Activated T-cell treated with anti-CD3 and anti-CD28 coated beads for 48 hours (primary cell): ENCODE results near the gene ZNRF1.
A peak's percentile ranks its signal among the peaks of the same experiment; 100 is the strongest.
"Not testable (repeated sequence)": the region's sequence is repeated elsewhere in the genome, so short reads cannot be mapped to it uniquely, and the experiment has no call there.

Experiments
- DNase-seq: peaks from one replicate; pipeline ENCODE4 v3.0.0-alpha.2; 2020; ENCODE audit warnings: low read depth

The ZNRF1 gene

GRCh38 chr16:75114946-75115825 lies 116.4 kb downstream of the ZNRF1 start:
- no peak for DNase-seq

GRCh38 chr16:75116081-75116910 lies 117.5 kb downstream of the ZNRF1 start, which contains the start of gene LDHD:
LDHD (minus strand) TSS chr16:75116780; CDS start chr16:75116720, 60 bp downstream.
- no peak for DNase-seq

GRCh38 chr16:75116911-75117245 lies 118.1 kb downstream of the ZNRF1 start:
- no peak for DNase-seq

GRCh38 chr16:75118943-75119539 lies 120.2 kb downstream of the ZNRF1 start:
- no peak for DNase-seq

GRCh38 chr16:75120253-75120652 lies 121.4 kb downstream of the ZNRF1 start:
- DNase-seq, result no peak

GRCh38 chr16:75121949-75122568 lies 123.2 kb downstream of the ZNRF1 start:
- DNase-seq, result no peak

- DNase-seq, result no peak
Observed at GRCh38 chr16:75122609-75123008, 123.8 kb downstream of the ZNRF1 start.

GRCh38 chr16:75127713-75128415 lies 129.0 kb downstream of the ZNRF1 start:
- no peak for DNase-seq

- not testable (repeated sequence) for DNase-seq
Observed at GRCh38 chr16:75129421-75130149, 130.8 kb downstream of the ZNRF1 start.

- DNase-seq, result no peak
Observed at GRCh38 chr16:75130150-75130771, 131.4 kb downstream of the ZNRF1 start.

- DNase-seq, result no peak
Observed at GRCh38 chr16:75131081-75131480, 132.3 kb downstream of the ZNRF1 start.

GRCh38 chr16:75138233-75138632 lies 139.4 kb downstream of the ZNRF1 start:
- DNase-seq, result no peak

- DNase-seq, result no peak
Observed at GRCh38 chr16:75138636-75139035, 139.8 kb downstream of the ZNRF1 start.

- DNase-seq, result no peak
Observed at GRCh38 chr16:75139498-75139897, 140.7 kb downstream of the ZNRF1 start.

GRCh38 chr16:75143941-75144340 lies 145.1 kb downstream of the ZNRF1 start:
- DNase-seq, result no peak

GRCh38 chr16:75147968-75148310 lies 149.1 kb downstream of the ZNRF1 start:
- no peak for DNase-seq

- peak; percentile 92 for DNase-seq
Observed at GRCh38 chr16:75148311-75149195, 149.7 kb downstream of the ZNRF1 start, which contains the start of gene ZFP1. ZFP1 (plus strand) TSS chr16:75148524; CDS start chr16:75152952, 4,428 bp downstream.

- DNase-seq, result no peak
Observed at GRCh38 chr16:75151798-75152197, 153.0 kb downstream of the ZNRF1 start.

- no peak for DNase-seq
Observed at GRCh38 chr16:75152635-75153034, 153.8 kb downstream of the ZNRF1 start.
